ENCODE data around the gene PCLO.

The PCLO gene

GRCh38 chr7:83190659-83191389 is 28.1 kb upstream of the PCLO start:
- Histone ChIP-seq H3K4me1 (peaks cover 17% of the 10 kb centered on the region), H3K36me3 (no peaks in the 10 kb centered on the region), H3K27me3 (no peaks in the 10 kb centered on the region), H3K4me3 (ENCODE audit: low read depth, low read length) (no peak overlapping the region), H3K9me3 (no peaks in the 10 kb centered on the region)
- TF ChIP-seq CTCF (IDR thresholded peaks at IDR 0.05; ENCODE audit: low read depth, low read length): no peak
- DNase-seq: no peak

GRCh38 chr7:83178796-83179195 is 16.1 kb upstream of the PCLO start:
- no peaks in the 10 kb centered on the region for H3K4me1 ChIP-seq
- no peak for TF ChIP-seq CTCF (IDR thresholded peaks at IDR 0.05; ENCODE audit: low read depth, low read length)
- H3K9me3 ChIP-seq: no peaks in the 10 kb centered on the region; the same call in 1 of the 2 replicates
- no peaks in the 10 kb centered on the region for H3K27me3 ChIP-seq
- no peaks in the 10 kb centered on the region for H3K36me3 ChIP-seq
- no peak for DNase-seq
- H3K4me3 ChIP-seq (ENCODE audit: low read depth, low read length): no peak overlapping the region

DNA sequence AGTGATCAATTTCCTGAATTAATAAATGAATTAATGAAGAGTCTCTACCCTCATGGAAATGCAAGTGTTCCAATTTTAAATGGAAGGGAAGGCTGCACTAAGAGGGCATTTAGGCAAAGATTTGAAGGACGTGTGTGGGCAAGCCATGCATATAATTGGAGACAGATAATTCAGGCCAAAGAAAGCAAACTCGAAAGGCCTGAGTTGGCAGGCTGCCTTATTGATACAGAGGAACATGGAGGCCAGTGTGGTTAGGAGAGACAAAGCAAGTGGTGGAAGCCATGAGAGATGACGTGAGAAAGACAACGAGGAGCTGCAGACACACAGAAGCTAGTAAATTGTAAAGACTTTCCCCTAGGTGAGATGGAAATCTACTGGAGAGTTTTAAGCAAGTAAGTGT is 15.4 kb upstream of the PCLO start:
- Histone ChIP-seq H3K9me3 (no peaks in the 10 kb centered on the region), H3K4me3 (ENCODE audit: low read depth, low read length) (no peak overlapping the region), H3K27me3 (no peaks in the 10 kb centered on the region), H3K36me3 (no peaks in the 10 kb centered on the region), H3K4me1 (no peaks in the 10 kb centered on the region)
- no peak for TF ChIP-seq CTCF (IDR thresholded peaks at IDR 0.05; ENCODE audit: low read depth, low read length)
- no peak for DNase-seq

DNA sequence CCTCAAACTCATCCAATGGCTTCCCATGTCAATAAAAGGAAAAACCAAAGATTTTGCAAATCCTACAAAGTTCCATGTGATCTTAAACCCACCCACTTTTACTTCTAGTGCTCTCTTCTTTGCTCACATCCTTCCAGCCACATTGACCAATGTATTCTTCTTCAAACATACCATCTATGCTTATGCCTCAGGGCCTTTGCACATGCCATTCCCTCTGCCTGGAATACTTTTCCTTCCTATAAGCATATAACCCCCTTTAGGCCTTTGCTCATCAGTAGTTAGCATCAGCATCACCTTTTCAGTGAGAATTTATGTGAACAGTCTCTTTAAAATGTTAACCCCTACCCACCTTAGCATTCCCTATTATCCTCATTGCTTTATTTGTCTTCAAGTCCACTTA is 11.0 kb upstream of the PCLO start:
- no peak for TF ChIP-seq CTCF (IDR thresholded peaks at IDR 0.05; ENCODE audit: low read depth, low read length)
- DNase-seq: no peak
- H3K4me3 ChIP-seq (ENCODE audit: low read depth, low read length): no peak overlapping the region
- no peaks in the 10 kb centered on the region for H3K4me1 ChIP-seq
- H3K36me3 ChIP-seq: no peaks in the 10 kb centered on the region
- H3K9me3 ChIP-seq: no peaks in the 10 kb centered on the region
- H3K27me3 ChIP-seq: no peaks in the 10 kb centered on the region

DNA sequence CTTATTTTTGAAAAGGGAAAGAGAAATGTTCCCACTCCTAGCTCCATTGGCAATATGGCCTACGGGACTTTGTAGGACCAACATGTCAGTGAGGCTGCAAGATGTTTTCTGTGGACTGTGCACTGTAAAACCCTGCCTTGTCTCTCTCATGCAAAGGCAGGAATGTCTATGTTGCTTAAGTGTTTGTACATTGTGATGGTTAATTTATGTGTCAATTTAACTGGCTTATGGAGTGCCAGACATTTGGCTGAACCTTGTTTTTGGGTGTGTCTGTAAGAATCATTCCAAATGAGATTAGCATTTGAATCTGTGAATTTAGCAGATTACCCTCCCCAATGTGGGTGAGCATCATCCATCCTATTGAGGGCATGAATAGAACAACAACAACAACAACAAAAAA is 4.1 kb upstream of the PCLO start:
- Histone ChIP-seq H3K4me1 (no peaks in the 10 kb centered on the region; the same call in 1 of the 2 replicates), H3K36me3 (0 out of 2 replicates have a peak, but pooled peaks cover 3% of the 10 kb centered on the region), H3K4me3 (ENCODE audit: low read depth, low read length) (no peak overlapping the region), H3K9me3 (no peaks in the 10 kb centered on the region), H3K27me3 (no peaks in the 10 kb centered on the region)
- DNase-seq: no peak
- TF ChIP-seq CTCF (IDR thresholded peaks at IDR 0.05; ENCODE audit: low read depth, low read length): no peak

DNA sequence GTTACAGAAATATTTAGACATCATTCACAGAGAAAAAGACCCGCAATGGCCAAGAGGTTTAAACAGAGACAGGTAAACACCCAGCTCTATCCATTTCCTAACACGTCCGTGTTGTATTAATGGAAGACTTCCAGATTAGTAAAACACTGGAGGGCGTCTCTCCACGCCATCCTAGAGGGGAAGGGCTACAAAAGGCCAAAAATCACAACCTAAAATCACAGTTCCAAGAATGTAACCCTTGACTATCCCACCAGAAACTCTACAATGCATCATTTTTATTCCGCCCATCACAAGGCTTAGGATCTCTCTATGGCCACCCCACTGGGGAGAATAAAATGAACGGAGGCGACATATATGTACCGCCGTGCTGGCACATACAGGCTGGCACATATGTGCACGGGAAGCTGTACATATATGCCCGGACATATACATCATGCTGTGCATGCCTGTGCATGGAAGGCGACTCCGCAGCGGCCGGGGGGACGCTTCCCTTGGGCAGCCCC is 734 bp downstream of the PCLO start:
- no peak for DNase-seq
- Histone ChIP-seq H3K9me3 (no peaks in the 10 kb centered on the region), H3K27me3 (no peaks in the 10 kb centered on the region), H3K36me3 (0 out of 2 replicates have a peak, but pooled peaks cover 3% of the 10 kb centered on the region), H3K4me1 (no peaks in the 10 kb centered on the region; the same call in 1 of the 2 replicates), H3K4me3 (ENCODE audit: low read depth, low read length) (peak overlapping the region; percentile 93)
- no peak; the same call in 1 of the 2 replicates for TF ChIP-seq CTCF (IDR thresholded peaks at IDR 0.05; ENCODE audit: low read depth, low read length)

Measured in BE2C (cell line).